ENCODE data around the gene SGSM2. TPM values are rescaled to one million over a fixed set of nuclear protein-coding genes. Genes with fewer than 3 reads are reported as not detected.

Gene SGSM2
- total RNA-seq, 2 experiments from 2014 or later: 31.8 to 37.7 TPM

DNA sequence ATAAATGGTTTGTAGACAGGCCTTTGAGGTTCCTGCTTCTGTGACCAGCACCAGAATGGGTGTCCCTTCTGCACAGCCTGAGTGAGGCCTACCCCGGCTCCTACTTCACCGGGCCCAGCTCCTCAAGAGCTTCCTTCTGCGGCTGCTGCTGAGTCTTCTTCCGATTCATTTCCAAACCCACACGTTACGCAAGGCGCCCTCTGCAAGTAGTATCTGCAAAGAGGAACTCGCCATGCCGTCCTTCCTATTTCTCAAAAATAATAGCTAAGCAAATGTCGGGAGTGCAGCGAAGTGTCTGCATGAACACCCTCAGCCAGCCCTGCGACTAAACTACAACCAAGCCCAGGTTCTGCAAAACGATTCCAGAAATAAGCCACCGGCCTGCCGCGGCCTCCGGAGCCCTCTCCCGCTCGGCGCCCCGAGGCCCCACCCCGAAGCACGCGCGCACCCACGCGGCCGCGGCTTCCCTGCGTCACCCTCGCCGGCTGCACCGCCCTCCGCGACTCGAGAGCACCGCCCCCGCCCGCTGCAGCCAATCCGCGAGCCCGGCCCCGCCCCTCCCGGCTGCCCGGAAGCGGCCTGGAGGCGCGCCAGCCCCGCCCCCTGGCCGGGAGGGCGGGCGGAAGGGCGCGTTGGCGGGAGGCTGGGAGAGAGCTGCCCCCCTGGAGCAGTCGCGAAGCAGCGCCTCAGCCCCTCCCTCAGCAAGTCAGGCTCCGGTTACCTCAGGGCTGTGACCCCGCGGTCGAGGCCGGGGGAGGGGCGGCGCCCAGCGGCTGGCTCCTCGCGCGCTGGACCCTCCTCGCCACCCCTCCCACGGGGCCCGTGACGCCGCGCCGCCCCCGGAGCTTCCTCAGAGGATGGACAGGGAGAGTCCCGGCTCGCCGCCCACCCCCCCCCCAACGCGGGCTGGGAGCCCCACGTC, 55.2 kb downstream of the SGSM2 start:
- H3K4me3 Mint-ChIP-seq: peak overlapping the region; percentile 95
- POLR2A ChIA-PET: interaction anchor here (0.7 to 3.5 kb wide), 19 partner anchors 10 to 335 kb away, joined by 3 to 61 read pairs (median 4); partner anchors contain the start of genes MNT, SGSM2 and TSR1
- DNase-seq (peak; percentile 97), ATAC-seq (peak; percentile 73)
- H3K4me1 Mint-ChIP-seq (ENCODE audit: low read depth): peaks cover 54% of the 10 kb centered on the region
- H3K9me3 Mint-ChIP-seq: no peaks in the 10 kb centered on the region
- no peaks in the 10 kb centered on the region for H3K27me3 Mint-ChIP-seq
- TF ChIP-seq, protein P1, sequence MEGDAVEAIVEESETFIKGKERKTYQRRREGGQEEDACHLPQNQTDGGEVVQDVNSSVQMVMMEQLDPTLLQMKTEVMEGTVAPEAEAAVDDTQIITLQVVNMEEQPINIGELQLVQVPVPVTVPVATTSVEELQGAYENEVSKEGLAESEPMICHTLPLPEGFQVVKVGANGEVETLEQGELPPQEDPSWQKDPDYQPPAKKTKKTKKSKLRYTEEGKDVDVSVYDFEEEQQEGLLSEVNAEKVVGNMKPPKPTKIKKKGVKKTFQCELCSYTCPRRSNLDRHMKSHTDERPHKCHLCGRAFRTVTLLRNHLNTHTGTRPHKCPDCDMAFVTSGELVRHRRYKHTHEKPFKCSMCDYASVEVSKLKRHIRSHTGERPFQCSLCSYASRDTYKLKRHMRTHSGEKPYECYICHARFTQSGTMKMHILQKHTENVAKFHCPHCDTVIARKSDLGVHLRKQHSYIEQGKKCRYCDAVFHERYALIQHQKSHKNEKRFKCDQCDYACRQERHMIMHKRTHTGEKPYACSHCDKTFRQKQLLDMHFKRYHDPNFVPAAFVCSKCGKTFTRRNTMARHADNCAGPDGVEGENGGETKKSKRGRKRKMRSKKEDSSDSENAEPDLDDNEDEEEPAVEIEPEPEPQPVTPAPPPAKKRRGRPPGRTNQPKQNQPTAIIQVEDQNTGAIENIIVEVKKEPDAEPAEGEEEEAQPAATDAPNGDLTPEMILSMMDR (IDR thresholded peaks at IDR 0.05): no peak
- intact Hi-C loops (cut with micrococcal nuclease): loop anchor here (1.0 kb wide), 1 partner anchor 10 kb away; no protein-coding TSS in a partner anchor
- H3K36me3 Mint-ChIP-seq (ENCODE audit: low read depth): peaks cover 11% of the 10 kb centered on the region
- CTCF ChIA-PET: interaction anchor here (0.7 to 5.2 kb wide), 8 partner anchors 9 to 338 kb away, joined by 3 to 54 read pairs (median 5); partner anchors contain the start of gene HIC1
- peak overlapping the region; percentile 95 for H3K27ac Mint-ChIP-seq

DNA sequence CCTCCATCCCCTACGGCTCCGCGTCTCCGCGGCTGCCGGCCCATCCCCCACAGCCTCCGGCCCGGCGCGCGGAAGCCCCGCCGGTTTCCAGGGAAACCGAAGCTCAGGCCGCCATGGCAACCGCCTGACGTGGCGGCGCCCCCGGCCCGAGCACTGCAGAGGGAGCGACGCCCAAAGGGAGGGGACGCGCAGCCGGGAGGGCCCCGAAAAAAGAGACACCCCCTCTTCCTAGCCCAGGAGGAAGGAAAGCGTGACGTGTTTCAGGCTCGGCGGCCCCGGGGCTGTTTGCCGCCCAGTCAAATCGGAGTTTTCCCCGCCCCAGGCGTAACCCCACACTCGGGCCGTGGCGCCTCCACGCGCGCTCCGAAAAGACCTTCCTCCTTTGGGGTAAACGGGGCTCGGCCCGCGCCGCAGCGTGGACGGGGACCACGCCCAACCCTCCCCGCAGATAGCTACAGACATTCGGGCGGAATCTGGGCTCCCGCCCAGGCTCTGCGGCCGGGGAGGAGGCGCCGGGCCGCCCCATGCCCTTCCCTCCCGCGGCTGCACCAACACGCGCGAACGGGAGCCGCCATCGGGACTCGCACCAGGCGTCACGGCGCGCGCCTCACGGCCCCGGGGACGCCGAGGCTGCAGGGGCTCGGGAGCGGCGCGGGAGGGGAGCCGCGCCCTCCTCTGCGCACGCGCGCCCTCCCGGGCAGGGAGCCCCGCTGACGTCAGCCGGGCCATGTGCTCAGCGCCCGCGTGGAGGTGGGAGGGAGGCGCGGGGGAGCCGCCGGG, 56.1 kb downstream of the SGSM2 start:
- ATAC-seq (peak; percentile 58), DNase-seq (peak; percentile 91)
- CTCF ChIA-PET: interaction anchor here (1.0 to 5.2 kb wide), 6 partner anchors 9 to 339 kb away, joined by 3 to 54 read pairs (median 5); partner anchors contain the start of gene HIC1
- Mint-ChIP-seq H3K27me3 (no peaks in the 10 kb centered on the region), H3K36me3 (ENCODE audit: low read depth) (peaks cover 9% of the 10 kb centered on the region), H3K4me3 (peak overlapping the region; percentile 95), H3K27ac (peak overlapping the region; percentile 95), H3K4me1 (ENCODE audit: low read depth) (peaks cover 63% of the 10 kb centered on the region), H3K9me3 (no peaks in the 10 kb centered on the region)
- intact Hi-C loops (cut with micrococcal nuclease): no loop called here
- POLR2A ChIA-PET: interaction anchor here (0.7 to 3.5 kb wide), 12 partner anchors 9 to 336 kb away, joined by 3 to 61 read pairs (median 6); partner anchors contain the start of genes MNT, SGSM2 and TSR1
- TF ChIP-seq, protein P1 (IDR thresholded peaks at IDR 0.05): no peak

DNA sequence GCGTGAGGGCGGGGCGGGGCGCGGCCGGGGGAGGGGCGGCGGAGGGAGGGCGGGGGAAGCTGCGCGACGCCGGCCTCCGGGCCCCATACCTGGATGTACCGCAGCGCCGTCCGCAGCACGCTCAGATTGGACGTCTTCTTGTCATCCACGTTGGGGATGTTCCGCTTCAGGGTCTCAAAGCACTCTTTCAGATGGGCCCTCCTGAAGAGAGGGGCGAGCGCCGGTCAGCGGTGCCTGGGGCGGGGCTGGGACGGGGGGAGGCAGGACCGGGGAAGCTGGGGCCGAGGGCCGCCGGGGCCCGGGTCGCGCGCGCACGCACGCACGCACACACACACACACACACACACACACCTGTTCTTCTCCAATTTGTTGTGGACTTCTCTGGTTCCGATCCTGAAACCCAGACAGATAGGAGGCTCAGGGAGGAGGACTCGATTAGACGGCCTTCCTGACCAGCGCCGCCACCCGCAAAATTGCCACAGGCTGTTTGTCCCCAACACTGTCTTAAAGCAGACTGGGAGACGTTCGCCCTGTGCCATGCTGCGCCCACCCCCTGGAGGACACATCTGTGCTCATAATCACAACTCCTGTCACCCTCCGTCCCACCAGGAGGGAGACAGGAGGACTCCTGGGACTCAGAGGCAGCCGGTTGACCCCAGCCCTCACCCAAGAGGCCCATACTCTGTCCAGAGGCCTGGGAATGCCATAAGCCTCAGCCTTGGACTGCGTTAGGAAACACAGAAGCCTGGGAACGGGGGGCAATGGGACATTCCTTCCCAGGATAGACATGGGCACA, 56.9 kb downstream of the SGSM2 start:
- intact Hi-C loops (cut with micrococcal nuclease): no loop called here
- ChIA-PET CTCF (interaction anchor here (1.2 to 5.2 kb wide), 3 partner anchors 8 to 22 kb away, joined by 6 to 54 read pairs (median 51); no protein-coding TSS in a partner anchor), POLR2A (interaction anchor here (0.9 to 3.5 kb wide), 4 partner anchors 12 to 57 kb away, joined by 4 to 37 read pairs (median 14); partner anchors contain the start of genes SGSM2 and TSR1)
- Mint-ChIP-seq H3K4me3 (peak overlapping the region; percentile 76), H3K36me3 (ENCODE audit: low read depth) (peaks cover 9% of the 10 kb centered on the region), H3K27ac (peak overlapping the region; percentile 86), H3K9me3 (no peaks in the 10 kb centered on the region), H3K27me3 (no peaks in the 10 kb centered on the region), H3K4me1 (ENCODE audit: low read depth) (peaks cover 63% of the 10 kb centered on the region)
- peak; percentile 30 for DNase-seq
- TF ChIP-seq, protein P1 (IDR thresholded peaks at IDR 0.05): no peak
- no peak for ATAC-seq

DNA sequence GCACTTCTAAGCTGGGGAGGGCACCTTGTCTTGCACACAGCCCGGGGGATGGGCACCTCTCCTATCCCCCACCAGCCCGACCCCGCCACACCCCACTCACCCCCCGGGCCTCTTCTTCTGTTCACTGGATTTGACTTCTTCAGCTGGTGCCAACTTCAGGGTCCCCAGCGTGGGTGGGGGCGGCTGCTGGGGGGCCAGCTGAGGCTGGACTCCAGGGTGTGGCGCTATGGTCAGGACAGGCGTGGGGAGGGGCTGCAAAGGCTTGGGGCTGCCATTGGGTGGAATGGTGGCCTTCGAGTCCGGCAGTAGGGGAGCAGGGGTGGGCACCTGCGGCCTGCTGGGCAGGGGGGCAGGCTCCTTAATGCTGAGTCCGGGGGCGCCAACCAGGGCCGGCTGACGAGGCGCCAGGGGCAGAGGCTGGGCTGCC, 57.5 kb downstream of the SGSM2 start:
- no peak overlapping the region for H3K27ac Mint-ChIP-seq
- POLR2A ChIA-PET: no interaction called here
- peak overlapping the region; percentile 76 for H3K4me3 Mint-ChIP-seq
- ATAC-seq: no peak
- TF ChIP-seq, protein P1 (IDR thresholded peaks at IDR 0.05): no peak
- H3K36me3 Mint-ChIP-seq (ENCODE audit: low read depth): peaks cover 9% of the 10 kb centered on the region
- H3K4me1 Mint-ChIP-seq (ENCODE audit: low read depth): peaks cover 61% of the 10 kb centered on the region
- no peaks in the 10 kb centered on the region for H3K9me3 Mint-ChIP-seq
- H3K27me3 Mint-ChIP-seq: no peaks in the 10 kb centered on the region
- no peak for DNase-seq
- intact Hi-C loops (cut with micrococcal nuclease): no loop called here
- CTCF ChIA-PET: interaction anchor here (5.2 kb wide), 1 partner anchor 22 kb away, joined by 54 read pairs; no protein-coding TSS in a partner anchor
